ENCODE results near the gene TUT4. TPM values are rescaled to one million over a fixed set of nuclear protein-coding genes. Genes with fewer than 3 reads are reported as not detected.

The TUT4 gene
- polyA plus RNA-seq, 2 donors = 14.5 to 15.4 TPM

DNA sequence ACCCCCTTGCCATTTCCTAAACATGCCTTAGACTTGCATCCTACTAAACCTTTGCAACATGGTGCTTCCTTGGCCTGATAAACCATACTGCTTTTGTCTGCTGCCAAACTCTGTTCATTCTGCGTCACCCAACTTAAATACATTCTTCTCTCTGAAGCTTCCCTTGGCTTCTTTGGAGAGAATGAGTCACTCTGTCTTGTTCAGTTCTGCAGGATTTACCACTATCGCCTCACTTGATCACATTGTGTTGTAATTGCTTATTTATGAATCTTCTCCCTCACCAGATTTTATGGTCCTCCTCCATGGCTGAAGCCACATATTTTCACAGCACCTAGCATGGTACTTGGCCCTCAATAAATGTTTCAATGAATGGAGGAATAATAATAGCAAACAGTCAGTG lies 21.7 kb upstream of the TUT4 start:
- H3K4me3 ChIP-seq (ENCODE audit: low read depth in 1 of 2, low read length in 2 of 2) = no peak overlapping the region
- H3K27me3 ChIP-seq (ENCODE audit: control insufficient read depth in 1 of 2, insufficient read depth in 2 of 2, low read length in 2 of 2) = no peaks in the 10 kb centered on the region
- H3K27ac ChIP-seq (ENCODE audit: low read depth in 2 of 2, low read length in 1 of 2) = peak overlapping the region in 1 of 2 donors; percentile 7
- 25 to 53% methylated on average over 2 of the region's 2 CpGs for WGBS, 2 donors
- H3K4me1 ChIP-seq (ENCODE audit: control insufficient read depth in 2 of 2, insufficient read depth in 2 of 2, low read length in 1 of 2) = no peaks in the 10 kb centered on the region
- H3K9me3 ChIP-seq (ENCODE audit: control insufficient read depth in 2 of 2, insufficient read depth in 1 of 2, low read depth in 1 of 2, low read length in 1 of 2) = no peaks in the 10 kb centered on the region
- no peaks in the 10 kb centered on the region for H3K36me3 ChIP-seq (ENCODE audit: control insufficient read depth in 2 of 2, insufficient read depth in 2 of 2, low read length in 1 of 2)

DNA sequence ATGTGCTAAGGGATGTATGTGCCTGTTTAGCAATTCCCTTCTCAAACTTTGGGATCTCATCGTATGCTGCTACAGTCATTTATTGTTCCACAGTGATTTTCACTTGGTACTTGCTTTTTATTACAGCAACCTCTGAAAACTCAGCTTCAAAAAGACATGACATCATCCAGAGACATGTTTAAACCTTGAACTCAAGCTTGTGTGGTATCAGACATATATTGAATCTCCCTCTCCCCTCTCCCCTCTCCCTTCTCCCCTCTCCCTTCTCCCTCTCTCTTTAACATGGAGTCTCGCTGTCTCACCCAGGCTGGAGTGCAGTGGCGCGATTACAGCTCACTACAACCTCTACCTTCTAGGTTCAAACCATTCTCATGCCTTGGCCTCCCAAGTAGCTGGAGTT lies 19.5 kb upstream of the TUT4 start:
- no peaks in the 10 kb centered on the region for H3K27me3 ChIP-seq (ENCODE audit: control insufficient read depth in 1 of 2, insufficient read depth in 2 of 2, low read length in 2 of 2)
- H3K36me3 ChIP-seq (ENCODE audit: control insufficient read depth in 2 of 2, insufficient read depth in 2 of 2, low read length in 1 of 2) = no peaks in the 10 kb centered on the region
- no peak overlapping the region for H3K27ac ChIP-seq (ENCODE audit: low read depth in 2 of 2, low read length in 1 of 2)
- no peak overlapping the region for H3K4me3 ChIP-seq (ENCODE audit: low read depth in 1 of 2, low read length in 2 of 2)
- H3K4me1 ChIP-seq (ENCODE audit: control insufficient read depth in 2 of 2, insufficient read depth in 2 of 2, low read length in 1 of 2) = no peaks in the 10 kb centered on the region
- WGBS, 2 donors = 94 to 97% methylated on average over 4 of the region's 4 CpGs
- no peaks in the 10 kb centered on the region for H3K9me3 ChIP-seq (ENCODE audit: control insufficient read depth in 2 of 2, insufficient read depth in 1 of 2, low read depth in 1 of 2, low read length in 1 of 2)

DNA sequence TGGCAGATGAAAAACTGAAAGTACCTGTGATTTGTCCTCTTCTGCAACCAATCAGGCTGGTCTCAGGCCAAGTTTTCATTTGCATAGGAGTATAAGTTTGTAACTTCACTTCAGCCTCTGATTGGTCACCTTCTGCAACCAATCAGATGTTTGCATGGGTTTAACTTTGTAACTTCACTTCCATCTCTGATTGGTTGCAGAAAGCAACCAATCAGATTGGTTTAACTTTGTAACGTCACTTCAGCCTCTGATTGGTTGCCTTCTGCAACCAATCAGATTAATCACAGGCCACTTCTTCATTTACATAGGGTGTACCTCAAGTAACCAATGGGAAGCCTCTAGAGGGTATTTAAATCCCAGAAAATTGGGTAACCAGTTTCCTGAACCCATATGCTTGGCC lies 18.9 kb upstream of the TUT4 start:
- Histone ChIP-seq H3K4me1 (ENCODE audit: control insufficient read depth in 2 of 2, insufficient read depth in 2 of 2, low read length in 1 of 2) (no peaks in the 10 kb centered on the region), H3K27me3 (ENCODE audit: control insufficient read depth in 1 of 2, insufficient read depth in 2 of 2, low read length in 2 of 2) (no peaks in the 10 kb centered on the region), H3K4me3 (ENCODE audit: low read depth in 1 of 2, low read length in 2 of 2) (no peak overlapping the region), H3K36me3 (ENCODE audit: control insufficient read depth in 2 of 2, insufficient read depth in 2 of 2, low read length in 1 of 2) (no peaks in the 10 kb centered on the region), H3K9me3 (ENCODE audit: control insufficient read depth in 2 of 2, insufficient read depth in 1 of 2, low read depth in 1 of 2, low read length in 1 of 2) (no peaks in the 10 kb centered on the region), H3K27ac (ENCODE audit: low read depth in 2 of 2, low read length in 1 of 2) (no peak overlapping the region)
- 86 to 89% methylated on average over 1 of the region's 1 CpG for WGBS, 2 donors

DNA sequence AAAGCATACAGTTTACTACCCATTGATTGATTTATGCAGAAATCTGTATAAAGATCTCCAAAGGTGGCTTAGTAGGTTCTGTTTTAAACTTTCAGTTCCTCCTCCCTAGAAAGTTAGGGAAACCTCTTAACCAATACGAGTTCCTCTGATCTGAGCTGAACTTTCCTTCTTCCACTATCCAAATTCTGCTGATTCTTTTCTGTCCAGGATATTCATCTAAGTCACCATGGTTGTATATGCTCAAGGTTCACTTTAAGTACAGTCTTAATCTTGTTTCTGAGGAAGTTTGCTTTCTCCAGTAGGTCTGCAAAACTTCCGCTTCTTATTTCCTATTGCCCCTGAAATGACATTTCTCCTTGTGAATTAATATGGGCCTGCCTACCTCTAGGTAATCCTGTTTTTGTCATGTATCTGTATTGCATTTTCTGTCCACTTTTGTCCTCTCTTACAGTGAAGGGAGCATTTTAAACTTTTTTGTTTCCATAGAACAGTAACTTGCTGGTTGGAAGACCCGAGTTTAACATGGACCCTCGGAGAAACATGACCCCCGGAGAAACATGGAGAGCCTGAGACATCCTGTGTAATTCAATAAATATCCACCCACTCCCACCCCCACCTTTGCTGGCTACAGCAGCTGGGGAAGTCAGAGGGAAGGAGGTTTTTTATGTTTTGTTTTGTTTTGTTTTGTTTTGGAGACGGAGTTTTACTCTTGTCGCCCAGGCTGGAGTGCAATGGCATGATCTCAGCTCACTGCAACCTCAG lies 16.7 kb upstream of the TUT4 start:
- 57 to 68% methylated on average over 7 of the region's 7 CpGs for WGBS, 2 donors
- no peak overlapping the region for H3K27ac ChIP-seq (ENCODE audit: low read depth in 2 of 2, low read length in 1 of 2)

DNA sequence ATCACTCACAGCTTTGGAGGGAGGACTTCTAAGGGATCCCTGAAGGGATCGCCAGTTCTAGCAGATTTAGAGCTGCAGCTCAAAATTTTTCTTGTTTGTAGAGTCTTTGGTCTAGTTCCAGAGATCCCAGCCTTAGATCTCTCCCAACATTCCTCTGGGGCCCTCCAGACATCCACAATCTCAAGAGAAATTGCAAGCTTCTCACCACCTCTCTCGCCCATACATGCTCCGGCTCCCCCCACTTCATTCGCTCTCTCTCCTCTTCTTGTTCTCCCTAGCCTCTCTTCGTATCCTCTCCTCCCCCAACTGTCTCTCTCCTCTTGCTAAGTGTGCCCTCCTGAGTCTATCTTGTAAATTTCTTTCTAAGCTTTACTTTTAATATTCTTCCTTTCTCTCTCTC lies 15.1 kb upstream of the TUT4 start:
- no peak overlapping the region for H3K4me3 ChIP-seq (ENCODE audit: low read depth in 1 of 2, low read length in 2 of 2)
- 50 to 51% methylated on average over 5 of the region's 5 CpGs for WGBS, 2 donors

More for the DNA sequence above, 16.7 kb upstream of the TUT4 start:
- no peaks in the 10 kb centered on the region for H3K4me1 ChIP-seq (ENCODE audit: control insufficient read depth in 2 of 2, insufficient read depth in 2 of 2, low read length in 1 of 2)
- no peaks in the 10 kb centered on the region for H3K36me3 ChIP-seq (ENCODE audit: control insufficient read depth in 2 of 2, insufficient read depth in 2 of 2, low read length in 1 of 2)
- no peaks in the 10 kb centered on the region for H3K9me3 ChIP-seq (ENCODE audit: control insufficient read depth in 2 of 2, insufficient read depth in 1 of 2, low read depth in 1 of 2, low read length in 1 of 2)
- no peak overlapping the region for H3K4me3 ChIP-seq (ENCODE audit: low read depth in 1 of 2, low read length in 2 of 2)
- H3K27me3 ChIP-seq (ENCODE audit: control insufficient read depth in 1 of 2, insufficient read depth in 2 of 2, low read length in 2 of 2) = no peaks in the 10 kb centered on the region

DNA sequence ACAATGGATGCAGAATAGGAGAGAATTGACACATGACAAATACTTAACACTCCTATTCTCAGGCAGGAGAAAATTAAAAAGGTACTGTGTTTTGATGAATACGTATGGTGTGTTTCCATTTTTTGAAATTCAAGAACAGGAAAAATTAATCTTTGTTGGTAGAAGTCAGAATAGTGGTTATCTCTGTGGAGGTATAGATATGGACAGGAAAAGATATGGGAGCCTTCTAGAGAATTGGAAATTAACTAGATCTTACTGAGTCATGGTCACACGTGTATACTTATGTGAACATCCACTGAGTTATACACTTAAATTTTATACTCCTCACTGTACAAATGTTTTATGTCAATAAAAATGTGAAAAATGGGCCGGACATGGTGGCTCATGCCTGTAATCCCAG lies 9.9 kb upstream of the TUT4 start:
- Histone ChIP-seq H3K36me3 (ENCODE audit: control insufficient read depth in 2 of 2, insufficient read depth in 2 of 2, low read length in 1 of 2) (no peaks in the 10 kb centered on the region), H3K27ac (ENCODE audit: low read depth in 2 of 2, low read length in 1 of 2) (no peak overlapping the region), H3K4me1 (ENCODE audit: control insufficient read depth in 2 of 2, insufficient read depth in 2 of 2, low read length in 1 of 2) (no peaks in the 10 kb centered on the region), H3K27me3 (ENCODE audit: control insufficient read depth in 1 of 2, insufficient read depth in 2 of 2, low read length in 2 of 2) (no peaks in the 10 kb centered on the region), H3K4me3 (ENCODE audit: low read depth in 1 of 2, low read length in 2 of 2) (no peak overlapping the region), H3K9me3 (ENCODE audit: control insufficient read depth in 2 of 2, insufficient read depth in 1 of 2, low read depth in 1 of 2, low read length in 1 of 2) (no peaks in the 10 kb centered on the region)
- 87% methylated on average over 3 of the region's 3 CpGs for whole genome bisulfite sequencing, 2 donors

More for the DNA sequence above, 15.1 kb upstream of the TUT4 start:
- no peak overlapping the region for H3K27ac ChIP-seq (ENCODE audit: low read depth in 2 of 2, low read length in 1 of 2)
- H3K36me3 ChIP-seq (ENCODE audit: control insufficient read depth in 2 of 2, insufficient read depth in 2 of 2, low read length in 1 of 2) = no peaks in the 10 kb centered on the region
- no peaks in the 10 kb centered on the region for H3K27me3 ChIP-seq (ENCODE audit: control insufficient read depth in 1 of 2, insufficient read depth in 2 of 2, low read length in 2 of 2)
- H3K4me1 ChIP-seq (ENCODE audit: control insufficient read depth in 2 of 2, insufficient read depth in 2 of 2, low read length in 1 of 2) = no peaks in the 10 kb centered on the region
- no peaks in the 10 kb centered on the region for H3K9me3 ChIP-seq (ENCODE audit: control insufficient read depth in 2 of 2, insufficient read depth in 1 of 2, low read depth in 1 of 2, low read length in 1 of 2)

DNA sequence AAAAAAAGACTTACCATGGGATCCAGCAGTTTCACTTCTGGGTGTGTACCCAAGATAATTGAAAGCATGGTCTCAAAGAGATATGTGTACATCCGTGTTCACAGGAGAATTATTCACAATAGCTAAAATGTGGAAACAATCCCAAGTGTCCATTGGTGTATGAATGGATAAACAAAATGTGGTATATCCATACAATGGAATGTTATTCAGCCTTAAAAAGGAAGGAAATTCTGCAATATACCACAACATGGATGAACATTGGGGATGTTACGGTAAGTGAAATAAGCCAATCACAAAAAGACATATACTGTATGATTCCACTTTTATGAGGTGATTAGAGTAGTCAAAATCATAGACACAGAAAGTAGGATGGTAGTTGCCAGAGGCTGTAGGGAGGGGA lies 7.0 kb upstream of the TUT4 start:
- Histone ChIP-seq H3K27me3 (ENCODE audit: control insufficient read depth in 1 of 2, insufficient read depth in 2 of 2, low read length in 2 of 2) (no peaks in the 10 kb centered on the region), H3K36me3 (ENCODE audit: control insufficient read depth in 2 of 2, insufficient read depth in 2 of 2, low read length in 1 of 2) (no peaks in the 10 kb centered on the region), H3K27ac (ENCODE audit: low read depth in 2 of 2, low read length in 1 of 2) (no peak overlapping the region), H3K4me3 (ENCODE audit: low read depth in 1 of 2, low read length in 2 of 2) (no peak overlapping the region), H3K4me1 (ENCODE audit: control insufficient read depth in 2 of 2, insufficient read depth in 2 of 2, low read length in 1 of 2) (no peaks in the 10 kb centered on the region), H3K9me3 (ENCODE audit: control insufficient read depth in 2 of 2, insufficient read depth in 1 of 2, low read depth in 1 of 2, low read length in 1 of 2) (no peaks in the 10 kb centered on the region)
- 87 to 95% methylated on average over 2 of the region's 2 CpGs for WGBS, 2 donors

DNA sequence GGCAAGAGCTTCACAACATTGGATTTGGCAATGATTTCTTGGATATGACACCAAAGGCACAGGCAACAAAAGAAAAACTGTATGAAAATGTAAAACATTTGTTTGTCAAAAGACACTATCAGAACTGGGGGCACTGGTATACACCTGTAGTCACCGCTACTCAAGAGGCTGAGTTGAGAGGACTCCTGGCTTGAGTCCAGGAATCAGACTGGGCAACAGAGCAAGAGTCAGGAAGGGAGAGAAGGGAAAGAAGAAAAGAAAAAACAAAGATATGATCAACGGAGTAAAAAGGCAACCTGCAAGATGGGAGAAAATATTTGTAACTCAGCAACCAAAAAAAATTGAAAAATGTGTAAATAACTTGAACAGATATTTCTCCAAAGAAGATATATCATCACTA lies 6.0 kb upstream of the TUT4 start:
- Histone ChIP-seq H3K9me3 (ENCODE audit: control insufficient read depth in 2 of 2, insufficient read depth in 1 of 2, low read depth in 1 of 2, low read length in 1 of 2) (no peaks in the 10 kb centered on the region), H3K4me3 (ENCODE audit: low read depth in 1 of 2, low read length in 2 of 2) (no peak overlapping the region), H3K4me1 (ENCODE audit: control insufficient read depth in 2 of 2, insufficient read depth in 2 of 2, low read length in 1 of 2) (no peaks in the 10 kb centered on the region), H3K36me3 (ENCODE audit: control insufficient read depth in 2 of 2, insufficient read depth in 2 of 2, low read length in 1 of 2) (no peaks in the 10 kb centered on the region), H3K27me3 (ENCODE audit: control insufficient read depth in 1 of 2, insufficient read depth in 2 of 2, low read length in 2 of 2) (no peaks in the 10 kb centered on the region), H3K27ac (ENCODE audit: low read depth in 2 of 2, low read length in 1 of 2) (no peak overlapping the region)
- 72 to 79% methylated on average over 2 of the region's 2 CpGs for WGBS, 2 donors

DNA sequence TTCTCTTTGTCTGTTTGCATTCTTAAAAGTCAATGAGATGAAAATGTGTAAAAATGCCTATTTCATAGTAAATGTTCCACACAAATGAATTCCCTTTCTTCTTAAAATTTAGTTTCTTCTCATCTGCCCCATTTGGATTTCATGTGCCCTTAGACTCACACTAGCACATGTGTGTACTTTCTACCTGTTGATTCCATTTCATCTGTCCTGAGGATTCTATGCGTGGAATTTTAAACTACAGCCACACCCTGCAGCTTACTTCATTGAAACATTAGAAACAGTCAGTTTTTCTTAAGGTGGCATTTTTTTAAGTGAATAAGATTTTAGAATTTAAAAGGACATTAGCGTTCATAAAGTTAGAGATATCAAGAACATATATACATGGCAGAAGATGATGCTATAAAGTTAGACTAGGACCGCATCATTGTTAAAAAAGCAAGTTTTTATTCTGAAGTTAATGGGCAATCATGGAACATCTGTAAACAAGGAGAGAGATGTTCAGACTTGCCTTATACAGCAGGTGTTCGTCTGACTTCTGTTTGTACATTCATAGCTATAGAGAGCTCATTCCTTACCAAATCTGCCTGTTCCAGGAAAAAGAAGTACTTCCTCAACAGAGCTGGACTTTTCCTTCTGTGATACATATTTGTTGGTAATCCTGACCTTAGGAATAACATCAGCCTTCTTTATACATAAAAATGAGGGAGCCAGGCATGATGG lies 3.9 kb upstream of the TUT4 start:
- 44 to 60% methylated on average over 4 of the region's 4 CpGs for WGBS, 2 donors
- H3K27me3 ChIP-seq (ENCODE audit: control insufficient read depth in 1 of 2, insufficient read depth in 2 of 2, low read length in 2 of 2) = no peaks in the 10 kb centered on the region
- no peaks in the 10 kb centered on the region for H3K9me3 ChIP-seq (ENCODE audit: control insufficient read depth in 2 of 2, insufficient read depth in 1 of 2, low read depth in 1 of 2, low read length in 1 of 2)
- H3K36me3 ChIP-seq (ENCODE audit: control insufficient read depth in 2 of 2, insufficient read depth in 2 of 2, low read length in 1 of 2) = no peaks in the 10 kb centered on the region
- H3K4me1 ChIP-seq (ENCODE audit: control insufficient read depth in 2 of 2, insufficient read depth in 2 of 2, low read length in 1 of 2) = no peaks in the 10 kb centered on the region
- no peak overlapping the region for H3K27ac ChIP-seq (ENCODE audit: low read depth in 2 of 2, low read length in 1 of 2)
- H3K4me3 ChIP-seq (ENCODE audit: low read depth in 1 of 2, low read length in 2 of 2) = no peak overlapping the region

DNA sequence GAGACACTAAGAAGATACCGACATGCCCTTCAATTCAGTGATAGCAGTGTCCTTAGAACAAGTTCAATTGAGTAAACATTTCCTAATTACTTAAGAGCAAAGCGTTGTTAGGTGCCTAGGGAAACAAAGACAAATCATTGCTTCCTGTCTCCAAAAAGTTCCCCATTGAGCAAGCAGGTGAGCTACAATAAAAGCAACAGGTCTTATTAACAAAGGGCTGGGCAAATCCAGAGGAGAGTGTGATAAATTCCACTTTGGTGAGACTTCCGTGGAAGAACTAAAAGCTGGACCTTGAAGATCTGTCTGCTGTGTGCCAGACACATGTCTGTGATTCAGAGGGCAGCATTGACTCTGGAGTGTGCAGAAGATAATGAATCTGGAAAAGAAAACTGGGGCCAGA lies 1.9 kb upstream of the TUT4 start:
- H3K4me3 ChIP-seq (ENCODE audit: low read depth in 1 of 2, low read length in 2 of 2) = no peak overlapping the region
- WGBS, 2 donors = 33 to 40% methylated on average over 3 of the region's 3 CpGs
- H3K9me3 ChIP-seq (ENCODE audit: control insufficient read depth in 2 of 2, insufficient read depth in 1 of 2, low read depth in 1 of 2, low read length in 1 of 2) = no peaks in the 10 kb centered on the region
- H3K27ac ChIP-seq (ENCODE audit: low read depth in 2 of 2, low read length in 1 of 2) = no peak overlapping the region
- no peaks in the 10 kb centered on the region for H3K4me1 ChIP-seq (ENCODE audit: control insufficient read depth in 2 of 2, insufficient read depth in 2 of 2, low read length in 1 of 2)
- no peaks in the 10 kb centered on the region for H3K27me3 ChIP-seq (ENCODE audit: control insufficient read depth in 1 of 2, insufficient read depth in 2 of 2, low read length in 2 of 2)
- H3K36me3 ChIP-seq (ENCODE audit: control insufficient read depth in 2 of 2, insufficient read depth in 2 of 2, low read length in 1 of 2) = no peaks in the 10 kb centered on the region

Measured in esophagus (tissue), 2 donors.